DND-41 (cell line): ENCODE measurements around the gene CHCHD3.

Experiments used
- ATAC-seq: fragments of 200-7000 bp; cut with Tn5 transposase; 3 replicates; pipeline ENCODE4 v1.9.1; 2021; ENCODE audit warnings: low read depth; ENCODE audit not compliant: insufficient read depth
- DNase-seq: peaks from one replicate; pipeline ENCODE4 v3.0.0-alpha.2; 2020
- H2AFZ ChIP-seq: 2 replicates; pipeline ENCODE4 v1.6.0; 2012; ENCODE audit warnings: low read depth, low read length
- H3K27ac ChIP-seq: 2 replicates; pipeline ENCODE4 v1.5.1; 2012; ENCODE audit warnings: low read length, inconsistent platforms
- H3K27me3 ChIP-seq: fragments of 200-600 bp; sonication (generic); 2 replicates; pipeline ENCODE4 v1.6.0; 2012; ENCODE audit warnings: low read length, mild to moderate bottlenecking, inconsistent platforms; ENCODE audit not compliant: insufficient read depth, poor library complexity
- H3K36me3 ChIP-seq: 2 replicates; pipeline ENCODE4 v1.5.1; 2012; ENCODE audit warnings: low read length, inconsistent platforms; ENCODE audit not compliant: insufficient read depth
- H3K4me1 ChIP-seq: 2 replicates; pipeline ENCODE4 v1.5.1; 2012; ENCODE audit warnings: mild to moderate bottlenecking, low read length; ENCODE audit not compliant: insufficient read depth
- H3K4me2 ChIP-seq: 2 replicates; pipeline ENCODE4 v1.6.0; 2012; ENCODE audit warnings: mild to moderate bottlenecking, moderate library complexity, low read length, inconsistent platforms; ENCODE audit not compliant: insufficient read depth
- H3K4me3 ChIP-seq, 2 experiments: fragments of 200-600 bp in 1 of 2; shearing (Covaris generic) in 1 of 2; 2 replicates each; pipeline ENCODE4 v1.5.1; 2012 to 2016; ENCODE audit warnings: inconsistent platforms in 2 of 2, low read length in 2 of 2, mild to moderate bottlenecking in 2 of 2, low read depth in 1 of 2, moderate library complexity in 1 of 2
- H3K79me2 ChIP-seq: 2 replicates; pipeline ENCODE4 v1.6.0; 2012; ENCODE audit warnings: low read length, inconsistent platforms; ENCODE audit not compliant: insufficient read depth
- H3K9ac ChIP-seq: 2 replicates; pipeline ENCODE4 v1.6.0; 2012; ENCODE audit warnings: low read depth, mild to moderate bottlenecking, inconsistent platforms, low read length, moderate library complexity
- H3K9me3 ChIP-seq: 2 replicates; pipeline ENCODE4 v1.5.1; 2012; ENCODE audit warnings: low read length, moderate library complexity, mild to moderate bottlenecking, inconsistent platforms; ENCODE audit not compliant: insufficient read depth, severe bottlenecking
- H4K20me1 ChIP-seq: 2 replicates; pipeline ENCODE4 v1.6.0; 2012; ENCODE audit warnings: low read length; ENCODE audit not compliant: insufficient read depth
- EZH2 ChIP-seq: IDR thresholded peaks from 3 replicates; pipeline ENCODE4 v1.6.1; 2012; ENCODE audit warnings: borderline replicate concordance, low read depth, mild to moderate bottlenecking, moderate library complexity, low read length, inconsistent platforms; ENCODE audit not compliant: severe bottlenecking
- TF ChIP-seq, protein P1 (sequence below): IDR thresholded peaks from 2 replicates; pipeline ENCODE4 v1.5.1; 2012; ENCODE audit warnings: borderline replicate concordance, low read length, moderate library complexity, mild to moderate bottlenecking; ENCODE audit not compliant: poor library complexity, severe bottlenecking; ENCODE audit errors: extremely low read depth

The CHCHD3 gene

DNA sequence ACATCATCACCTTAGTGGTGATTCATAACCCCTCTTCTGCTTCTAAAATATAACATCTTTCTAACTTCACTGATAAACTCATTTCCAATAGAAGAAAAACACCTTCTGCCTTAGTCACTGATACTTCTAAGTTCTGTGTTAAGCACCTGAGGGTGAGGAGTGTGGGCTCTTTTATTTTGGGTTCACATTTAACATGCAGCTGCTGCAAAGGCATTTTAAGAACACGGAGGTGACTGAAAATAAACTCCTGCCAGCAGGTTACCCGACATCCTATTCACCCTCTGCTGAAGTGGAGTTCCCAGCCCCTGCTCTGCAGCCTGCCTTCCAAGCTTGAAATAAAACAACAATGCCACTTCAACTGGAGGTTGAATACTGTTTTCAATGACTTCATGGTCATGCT lies 302.7 kb downstream of the CHCHD3 start:
- H3K27ac ChIP-seq, result no peak overlapping the region
- no peaks in the 10 kb centered on the region for H3K4me1 ChIP-seq
- peaks cover 6% of the 10 kb centered on the region; the same call in 1 of the 2 replicates for H3K36me3 ChIP-seq
- ATAC-seq (no peak), DNase-seq (no peak)
- H3K9me3 ChIP-seq, result no peaks in the 10 kb centered on the region
- TF ChIP-seq EZH2, result no peak
- TF ChIP-seq, protein P1, sequence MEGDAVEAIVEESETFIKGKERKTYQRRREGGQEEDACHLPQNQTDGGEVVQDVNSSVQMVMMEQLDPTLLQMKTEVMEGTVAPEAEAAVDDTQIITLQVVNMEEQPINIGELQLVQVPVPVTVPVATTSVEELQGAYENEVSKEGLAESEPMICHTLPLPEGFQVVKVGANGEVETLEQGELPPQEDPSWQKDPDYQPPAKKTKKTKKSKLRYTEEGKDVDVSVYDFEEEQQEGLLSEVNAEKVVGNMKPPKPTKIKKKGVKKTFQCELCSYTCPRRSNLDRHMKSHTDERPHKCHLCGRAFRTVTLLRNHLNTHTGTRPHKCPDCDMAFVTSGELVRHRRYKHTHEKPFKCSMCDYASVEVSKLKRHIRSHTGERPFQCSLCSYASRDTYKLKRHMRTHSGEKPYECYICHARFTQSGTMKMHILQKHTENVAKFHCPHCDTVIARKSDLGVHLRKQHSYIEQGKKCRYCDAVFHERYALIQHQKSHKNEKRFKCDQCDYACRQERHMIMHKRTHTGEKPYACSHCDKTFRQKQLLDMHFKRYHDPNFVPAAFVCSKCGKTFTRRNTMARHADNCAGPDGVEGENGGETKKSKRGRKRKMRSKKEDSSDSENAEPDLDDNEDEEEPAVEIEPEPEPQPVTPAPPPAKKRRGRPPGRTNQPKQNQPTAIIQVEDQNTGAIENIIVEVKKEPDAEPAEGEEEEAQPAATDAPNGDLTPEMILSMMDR, result no peak
- H4K20me1 ChIP-seq, result no peaks in the 10 kb centered on the region
- no peak overlapping the region for H3K9ac ChIP-seq
- no peak overlapping the region for H3K4me3 ChIP-seq
- H2AFZ ChIP-seq, result no peak overlapping the region
- no peaks in the 10 kb centered on the region for H3K79me2 ChIP-seq
- no peaks in the 10 kb centered on the region for H3K27me3 ChIP-seq
- H3K4me2 ChIP-seq, result no peak overlapping the region

DNA sequence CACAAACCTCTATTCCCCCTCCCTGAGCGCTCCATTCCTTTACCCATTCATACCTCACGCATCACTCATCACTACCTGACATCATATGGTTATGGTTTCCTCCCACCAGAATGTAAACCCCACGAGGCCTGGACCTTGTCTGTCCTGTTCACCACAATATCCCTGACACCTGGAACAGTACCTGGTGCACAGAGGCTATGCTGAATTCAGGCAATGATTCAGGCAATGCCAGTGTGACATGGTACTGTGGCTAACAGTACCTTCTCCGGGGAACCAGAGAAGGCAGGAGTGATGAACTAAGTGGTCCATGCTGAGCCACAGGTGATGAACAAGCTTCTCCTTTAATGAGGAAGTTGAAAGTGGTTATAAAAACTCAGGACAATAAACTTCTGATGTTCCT lies 303.1 kb downstream of the CHCHD3 start:
- ATAC-seq (no peak), DNase-seq (no peak)
- Histone ChIP-seq H3K27ac (no peak overlapping the region), H3K27me3 (no peaks in the 10 kb centered on the region), H3K9me3 (no peaks in the 10 kb centered on the region), H3K4me3 (no peak overlapping the region), H3K79me2 (no peaks in the 10 kb centered on the region), H4K20me1 (no peaks in the 10 kb centered on the region), H2AFZ (no peak overlapping the region), H3K9ac (no peak overlapping the region), H3K36me3 (peaks cover 2% of the 10 kb centered on the region; the same call in 1 of the 2 replicates), H3K4me2 (no peak overlapping the region), H3K4me1 (no peaks in the 10 kb centered on the region)
- TF ChIP-seq EZH2, result no peak
- TF ChIP-seq, protein P1, result no peak

DNA sequence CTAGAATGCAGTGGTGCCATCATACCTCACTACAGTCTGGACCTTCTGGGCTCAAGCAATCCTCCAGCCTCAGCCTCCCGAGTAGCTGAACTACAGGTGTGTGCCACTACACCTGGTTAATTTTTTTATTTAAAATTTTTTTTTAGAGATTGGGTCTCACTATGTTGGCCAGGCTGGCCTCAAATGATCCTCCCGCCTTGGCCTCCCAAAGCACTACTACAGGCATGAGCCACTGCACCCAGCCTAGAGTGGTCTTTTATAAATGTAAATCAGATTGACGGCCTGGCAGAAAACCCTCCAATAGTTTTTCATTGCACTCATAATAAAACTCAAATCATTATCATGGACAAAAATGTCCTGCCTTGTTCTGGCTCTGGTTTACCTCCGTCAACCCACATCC lies 303.9 kb downstream of the CHCHD3 start:
- Histone ChIP-seq H3K27ac (no peak overlapping the region), H4K20me1 (no peaks in the 10 kb centered on the region), H3K9ac (no peak overlapping the region), H2AFZ (no peak overlapping the region), H3K9me3 (no peaks in the 10 kb centered on the region), H3K4me1 (no peaks in the 10 kb centered on the region), H3K4me3 (no peak overlapping the region), H3K4me2 (no peak overlapping the region), H3K27me3 (no peaks in the 10 kb centered on the region), H3K36me3 (no peaks in the 10 kb centered on the region), H3K79me2 (no peaks in the 10 kb centered on the region)
- ATAC-seq (no peak), DNase-seq (no peak)
- TF ChIP-seq, protein P1, result no peak
- no peak for TF ChIP-seq EZH2

DNA sequence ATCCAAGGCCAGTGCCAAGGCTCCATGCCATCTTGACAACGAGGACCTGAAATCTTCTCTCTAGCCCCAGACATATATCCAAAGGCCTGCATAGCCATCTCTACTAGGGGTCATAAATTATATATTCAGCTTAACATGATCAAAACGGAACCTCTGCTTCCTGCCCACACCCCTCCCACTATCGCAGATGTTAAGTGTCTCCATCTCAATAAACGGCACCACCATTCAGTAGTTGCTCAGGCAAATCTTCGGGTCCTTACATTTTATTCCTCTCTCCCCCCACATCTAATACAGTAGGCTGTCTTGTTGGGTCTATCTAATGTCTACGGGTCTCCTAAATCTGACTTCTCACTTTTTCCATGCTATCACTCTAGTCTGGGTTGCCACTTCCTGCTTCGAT lies 304.5 kb downstream of the CHCHD3 start:
- H2AFZ ChIP-seq, result no peak overlapping the region
- no peak overlapping the region for H3K4me3 ChIP-seq
- H3K79me2 ChIP-seq, result no peaks in the 10 kb centered on the region
- no peak for TF ChIP-seq EZH2
- TF ChIP-seq, protein P1, result no peak
- no peak overlapping the region for H3K4me2 ChIP-seq
- no peaks in the 10 kb centered on the region for H3K4me1 ChIP-seq
- DNase-seq (no peak), ATAC-seq (no peak)
- no peaks in the 10 kb centered on the region for H3K36me3 ChIP-seq
- no peak overlapping the region for H3K9ac ChIP-seq
- no peaks in the 10 kb centered on the region for H4K20me1 ChIP-seq
- no peaks in the 10 kb centered on the region for H3K9me3 ChIP-seq
- H3K27ac ChIP-seq, result no peak overlapping the region
- H3K27me3 ChIP-seq, result no peaks in the 10 kb centered on the region
